Measurements from ENCODE around the gene SPRYD3.
"Not testable (repeated sequence)": the region's sequence is repeated elsewhere in the genome, so short reads cannot be mapped to it uniquely, and the experiment has no call there.

Gene SPRYD3

GRCh38 chr12:53049571-53050318 is 29.4 kb downstream of the SPRYD3 start, which contains the start of gene TNS2:
Gene TNS2 (plus strand): TSS chr12:53050065. CDS start chr12:53050186, 121 bp downstream.
- DNase-seq, result no peak

GRCh38 chr12:53048780-53049401 is 30.3 kb downstream of the SPRYD3 start:
- DNase-seq, result no peak

GRCh38 chr12:53048033-53048779 is 31.0 kb downstream of the SPRYD3 start:
- no peak for DNase-seq

DNA sequence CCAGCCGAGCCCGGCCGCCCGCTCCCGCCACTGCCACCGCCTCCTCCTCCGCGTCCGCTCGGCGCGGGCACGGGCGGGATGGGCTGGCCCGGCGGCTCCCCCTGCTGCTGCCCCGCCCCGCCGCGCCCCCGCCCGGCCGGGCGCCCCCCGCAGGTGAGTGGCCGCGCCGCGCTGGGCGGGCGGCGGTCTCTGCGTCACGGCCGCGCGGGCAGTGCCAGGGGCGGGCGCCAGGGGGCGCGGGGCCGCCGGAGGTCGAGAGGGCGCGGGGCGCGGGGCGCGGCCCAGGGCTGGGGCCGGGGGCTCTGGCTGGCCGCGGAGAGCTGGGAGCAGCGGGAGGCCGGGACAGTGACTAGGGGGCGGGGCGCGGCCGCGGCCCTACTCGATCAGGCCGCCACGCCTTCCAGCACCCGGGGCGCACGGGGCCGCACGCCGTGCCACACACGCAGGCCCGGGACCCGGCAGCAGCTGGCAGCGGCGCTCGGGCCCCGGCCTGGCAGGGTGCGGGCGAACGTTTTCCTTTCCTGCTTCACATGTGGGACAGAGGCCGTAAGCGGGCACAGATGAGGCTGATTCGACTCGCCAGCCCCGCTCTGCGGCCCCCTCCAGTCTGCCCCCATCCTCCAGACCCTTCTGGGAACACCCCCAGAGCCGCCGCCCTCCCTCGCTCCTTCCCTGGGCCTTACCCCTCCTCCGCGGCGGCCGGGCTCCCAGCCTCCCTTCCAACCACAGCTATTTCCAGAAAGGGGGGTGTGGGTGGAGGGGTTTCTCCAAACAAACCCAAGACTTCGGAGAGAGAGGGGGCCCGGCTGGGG is 31.8 kb downstream of the SPRYD3 start:
- peak; percentile 57 for DNase-seq

DNA sequence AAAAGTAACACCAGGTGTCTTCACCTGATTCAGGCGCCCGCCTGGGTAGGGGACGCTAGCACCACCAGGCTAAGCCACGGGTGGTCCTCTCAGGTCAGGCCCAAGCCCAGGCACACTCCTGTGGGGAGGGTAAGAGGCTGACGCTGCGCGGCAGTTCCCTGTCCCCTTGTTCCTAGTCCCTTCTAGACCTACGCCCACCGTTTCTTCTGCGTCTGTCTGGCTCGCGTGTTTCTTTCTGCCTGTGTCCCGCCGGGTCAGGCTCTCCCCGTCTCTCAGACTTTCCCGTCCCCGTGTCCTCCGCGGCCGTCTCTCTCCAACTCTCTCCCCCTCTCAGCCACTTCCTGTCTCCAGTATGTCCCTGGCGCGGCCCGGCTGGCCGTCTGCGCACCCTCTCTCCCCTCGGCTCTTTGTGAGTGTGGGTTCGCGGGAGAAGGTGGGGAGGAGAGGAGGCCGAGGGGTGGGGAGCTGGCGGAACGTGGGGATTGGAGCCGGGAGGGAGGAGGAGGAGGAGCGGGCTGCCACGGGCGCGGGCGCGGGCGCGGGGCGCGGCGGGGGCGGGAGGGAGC is 32.5 kb downstream of the SPRYD3 start:
- DNase-seq, result peak; percentile 46

DNA sequence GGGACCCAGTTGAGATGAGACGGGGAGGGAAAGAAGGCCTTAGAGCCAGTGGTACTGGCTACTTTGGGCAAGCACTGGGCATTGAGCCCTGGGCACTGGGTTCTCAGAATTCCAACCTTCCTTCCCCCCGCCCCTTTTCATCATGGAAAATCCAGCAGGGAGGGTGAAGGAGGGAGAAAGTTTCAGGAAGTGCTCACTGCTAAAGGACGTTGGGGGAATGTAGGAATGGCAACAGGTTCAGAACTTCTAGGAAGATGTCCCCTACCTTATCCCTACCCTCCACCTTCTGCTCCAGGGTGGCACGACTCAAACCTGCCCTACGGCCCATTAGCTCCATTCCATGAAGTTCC is 33.5 kb downstream of the SPRYD3 start:
- DNase-seq, result no peak

DNA sequence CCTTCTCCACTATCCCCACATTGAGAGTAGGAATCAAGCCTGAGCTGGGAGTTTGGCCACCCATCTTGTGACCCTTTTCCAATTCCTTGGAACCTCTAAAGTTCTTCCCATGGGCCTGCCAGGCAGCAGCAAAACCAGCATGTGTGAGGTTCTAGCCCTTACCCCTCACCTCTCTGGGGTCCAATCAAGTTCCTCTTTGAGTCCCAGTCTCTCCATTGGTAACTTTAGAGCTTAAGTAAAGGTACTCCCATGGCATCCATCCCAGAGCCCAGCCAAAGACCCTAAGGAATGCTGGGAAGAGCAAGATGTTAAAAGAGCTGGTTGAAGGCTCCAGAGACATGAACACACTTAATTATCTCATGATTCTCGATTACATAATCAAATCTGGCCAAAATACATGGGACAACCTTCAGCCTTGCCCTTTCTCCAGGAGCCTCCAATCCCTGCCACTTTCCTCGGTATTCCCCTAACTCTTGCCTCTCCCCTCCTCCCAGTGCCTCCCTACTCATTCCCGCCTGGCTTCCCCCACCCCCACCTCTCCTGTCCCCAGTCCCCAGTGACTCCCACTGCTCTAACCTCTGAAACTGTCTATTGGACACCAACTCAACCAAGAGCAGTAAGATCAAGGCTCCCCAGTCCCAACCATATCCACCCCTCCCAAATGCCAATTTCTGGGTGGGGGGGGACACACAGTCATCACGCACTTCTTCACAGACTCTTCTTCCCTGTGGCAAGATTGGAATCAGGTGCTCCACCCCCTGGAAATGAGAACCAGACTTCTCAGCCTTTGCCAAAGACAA is 34.1 kb downstream of the SPRYD3 start:
- DNase-seq, result no peak

GRCh38 chr12:53044052-53044581 is 35.1 kb downstream of the SPRYD3 start:
- DNase-seq, result no peak

DNA sequence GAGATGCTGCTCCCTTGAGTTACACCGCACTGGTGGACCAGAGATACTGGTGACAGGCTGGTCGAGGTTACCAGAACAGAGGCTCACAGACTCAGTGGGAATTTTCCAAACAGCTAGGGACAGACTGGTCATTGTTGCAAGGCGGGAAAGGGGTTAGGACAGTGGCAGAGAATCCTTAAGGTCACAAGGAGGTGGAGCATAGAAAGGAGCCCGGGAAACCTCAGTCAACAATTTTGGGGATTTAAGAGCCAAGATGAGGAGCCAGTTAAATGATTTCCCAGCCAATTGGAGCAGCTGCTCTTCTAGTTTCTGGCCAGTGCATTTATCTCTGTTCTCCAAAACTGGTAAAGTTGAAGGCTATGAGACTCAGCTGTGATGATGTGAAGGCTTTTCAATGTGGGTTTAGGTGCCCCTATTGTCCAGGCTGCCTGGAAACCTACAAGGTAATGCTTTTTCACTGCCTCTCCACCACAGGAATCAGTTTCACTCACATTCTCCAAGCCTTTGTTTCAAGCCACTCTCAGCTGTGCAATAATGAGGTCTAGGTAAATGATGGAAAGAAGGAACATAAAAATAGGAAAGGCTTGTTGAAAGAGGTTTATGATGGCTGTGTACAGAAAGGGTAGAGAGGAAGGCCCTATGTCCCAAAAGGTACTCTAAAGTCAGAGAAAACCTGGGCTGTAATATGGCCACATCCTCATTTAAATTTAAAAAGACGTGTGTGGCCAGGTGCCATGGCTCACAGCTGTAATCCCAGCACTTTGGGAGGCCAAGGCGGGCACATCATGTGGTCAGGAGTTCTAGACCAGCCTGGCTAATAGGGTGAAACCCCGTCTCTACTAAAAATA is 36.4 kb downstream of the SPRYD3 start:
- DNase-seq, result no peak

GRCh38 chr12:53039851-53040250 is 39.3 kb downstream of the SPRYD3 start:
- DNase-seq, result no peak

DNA sequence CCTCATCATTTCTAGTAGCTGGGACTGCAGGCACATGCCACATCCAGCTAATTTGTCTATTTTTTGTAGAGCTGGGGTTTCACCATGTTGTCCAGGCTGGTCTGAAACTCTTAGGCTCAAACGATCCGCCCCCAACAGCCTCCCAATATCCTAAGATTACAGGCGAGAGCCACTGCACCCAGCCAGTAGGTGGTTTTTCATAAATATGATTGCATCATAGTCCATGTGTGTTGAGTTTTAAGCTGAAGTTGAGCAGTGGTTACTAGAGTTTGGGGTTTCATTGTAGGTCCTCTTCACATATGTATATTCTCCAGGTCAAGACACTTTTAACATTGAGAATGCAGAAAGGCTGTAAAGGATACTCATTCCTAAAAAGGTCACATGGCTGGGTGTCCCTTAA is 42.4 kb downstream of the SPRYD3 start:
- no peak for DNase-seq

DNA sequence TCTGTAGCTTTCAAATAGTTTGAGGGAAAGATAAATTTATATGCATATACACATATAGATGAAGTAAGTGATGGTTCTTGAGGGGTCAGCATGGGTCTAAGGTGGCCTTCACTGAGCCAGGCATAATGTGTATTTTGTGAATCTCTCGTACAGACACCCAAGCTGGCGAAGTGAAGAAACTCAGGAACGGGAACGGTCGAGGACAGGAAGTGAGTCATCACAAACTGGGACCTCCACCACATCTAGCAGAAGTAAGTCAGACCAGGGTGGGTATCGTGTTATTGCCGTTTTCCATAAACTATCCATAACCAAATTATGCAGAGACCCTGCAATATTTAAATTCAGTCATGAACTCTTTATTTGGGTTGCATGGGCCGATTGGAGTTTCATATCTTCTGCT is 44.7 kb downstream of the SPRYD3 start:
- no peak for DNase-seq

GRCh38 chr12:53033832-53034231 is 45.4 kb downstream of the SPRYD3 start:
- not testable (repeated sequence) for DNase-seq

DNA sequence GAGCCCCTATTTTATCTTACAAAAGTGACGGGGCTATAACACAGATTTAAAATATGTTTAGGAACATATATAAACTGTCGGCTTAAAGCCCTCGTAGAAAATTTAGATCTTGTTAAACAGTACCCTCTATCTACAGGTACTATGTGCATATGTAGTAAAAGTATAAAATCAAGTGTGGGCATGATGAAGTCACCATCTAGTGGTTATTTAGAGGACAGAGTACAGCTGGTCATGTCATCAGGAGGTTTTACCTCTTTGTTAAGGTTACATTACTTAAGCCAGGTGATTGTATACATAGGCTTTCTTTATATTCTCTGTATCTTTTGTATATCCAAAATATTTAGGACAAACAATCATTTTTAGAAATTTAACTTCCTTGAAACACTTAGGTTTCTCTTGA is 47.6 kb downstream of the SPRYD3 start:
- DNase-seq, result no peak

DNA sequence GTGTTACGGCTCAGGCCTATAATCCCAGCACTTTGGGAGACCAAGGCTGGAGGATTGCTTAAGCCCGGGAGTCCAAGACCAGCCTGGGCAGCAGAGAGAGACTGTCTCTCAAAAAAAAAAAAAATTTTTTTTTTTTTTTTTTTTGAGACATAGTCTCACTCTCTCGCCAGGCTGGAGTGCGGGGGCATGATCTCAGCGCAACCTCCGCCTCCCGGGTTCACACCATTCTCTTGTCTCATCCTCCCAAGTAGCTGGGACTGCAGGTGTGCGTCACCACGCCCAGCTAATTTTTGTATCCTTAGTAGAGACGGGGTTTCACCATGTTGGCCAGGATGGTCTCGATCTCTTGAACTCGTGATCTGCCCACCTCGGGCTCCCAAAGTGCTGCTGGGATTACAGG is 52.2 kb downstream of the SPRYD3 start:
- DNase-seq, result not testable (repeated sequence)

DNA sequence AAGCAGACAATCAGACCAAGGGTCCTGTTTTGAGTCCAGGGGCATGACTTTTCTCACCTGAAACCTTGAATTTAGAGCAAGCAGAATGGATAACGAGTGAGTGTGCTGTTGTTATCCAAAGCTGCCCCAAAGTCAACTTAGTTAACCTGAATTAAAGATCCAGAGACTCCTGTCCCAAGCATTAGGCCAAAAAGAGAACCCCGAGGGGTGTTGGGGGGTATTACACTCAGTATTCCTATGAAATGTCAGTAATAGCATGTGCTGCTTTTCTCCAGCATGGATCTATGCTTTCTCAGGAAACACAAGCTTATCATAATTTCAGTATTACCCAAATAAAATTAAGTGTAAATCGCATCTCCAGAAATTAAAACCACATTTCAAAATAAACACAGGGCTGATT is 53.9 kb downstream of the SPRYD3 start:
- no peak for DNase-seq

DNA sequence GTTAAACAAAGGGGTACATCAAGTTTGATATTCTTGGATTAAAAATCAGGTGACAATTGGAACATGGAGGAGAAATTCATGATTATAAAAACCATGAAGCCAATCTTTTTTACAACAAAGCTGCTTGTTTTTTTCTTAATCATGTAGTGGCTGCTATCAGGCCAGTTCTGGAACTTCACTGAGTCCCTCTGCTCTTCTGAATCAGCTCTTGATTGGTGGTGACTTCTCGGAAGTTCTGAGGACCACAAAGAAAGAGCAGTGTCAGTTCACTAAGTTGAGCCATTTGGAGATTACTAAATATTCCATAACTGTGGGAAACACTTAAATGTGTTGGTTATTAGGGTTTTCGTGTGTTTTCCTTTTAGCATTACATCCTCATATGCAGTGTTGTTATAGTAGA is 64.5 kb downstream of the SPRYD3 start:
- DNase-seq, result peak; percentile 26
